HG03439 (cell line): ENCODE results near the gene EPN1.
A peak's percentile ranks its signal among the peaks of the same experiment; 100 is the strongest.

Experiments
- ATAC-seq: cut with Tn5 transposase; IDR thresholded peaks from one replicate; pipeline ENCODE4 v1.9.1; 2021; ENCODE audit warnings: mild to moderate bottlenecking, moderate library complexity; ENCODE audit not compliant: unreplicated experiment

The EPN1 gene

GRCh38 chr19:55678121-55678671 lies 3.2 kb downstream of the EPN1 start:
- peak; percentile 67 for ATAC-seq

GRCh38 chr19:55679343-55680257 lies 4.6 kb downstream of the EPN1 start:
- no peak for ATAC-seq

- no peak for ATAC-seq
Measured at GRCh38 chr19:55680339-55681130, 5.5 kb downstream of the EPN1 start.

GRCh38 chr19:55681131-55682092 lies 6.4 kb downstream of the EPN1 start:
- no peak for ATAC-seq

- ATAC-seq: no peak
Measured at GRCh38 chr19:55683449-55684261, 8.6 kb downstream of the EPN1 start.

- ATAC-seq: no peak
Measured at GRCh38 chr19:55684946-55685681, 10.1 kb downstream of the EPN1 start.

- no peak for ATAC-seq
Measured at GRCh38 chr19:55685776-55686175, 10.8 kb downstream of the EPN1 start.

- no peak for ATAC-seq
Measured at GRCh38 chr19:55686311-55687050, 11.5 kb downstream of the EPN1 start.

- ATAC-seq: no peak
Measured at GRCh38 chr19:55687281-55688201, 12.5 kb downstream of the EPN1 start.

GRCh38 chr19:55688422-55689218 lies 13.6 kb downstream of the EPN1 start:
- no peak for ATAC-seq

- ATAC-seq: no peak
Measured at GRCh38 chr19:55689411-55690108, 14.5 kb downstream of the EPN1 start.

GRCh38 chr19:55690109-55690768 lies 15.2 kb downstream of the EPN1 start:
- no peak for ATAC-seq

- ATAC-seq: no peak
Measured at GRCh38 chr19:55690769-55691545, 15.9 kb downstream of the EPN1 start.
